A673 (cell line): ENCODE data around the gene PHF3. TPM values are rescaled to one million over a fixed set of nuclear protein-coding genes. Genes with fewer than 3 reads are reported as not detected.

Experiments used
- BruUV-seq: library from RNA; stranded (reverse); fragments of 400-500 nt; replicated peaks from 2 replicates; lab custom pipeline; 2021; lab: Mats Ljungman, UMichigan
- CTCF ChIA-PET: fragments of 300-600 bp; sonication (Branson Sonifier 250); formaldehyde crosslinking; loops from one replicate; lab custom pipeline; 2022; ENCODE audit warnings: antibody characterized with exemption; lab: Charles Lee
- POLR2A ChIA-PET: fragments of 300-600 bp; sonication (Branson Sonifier 250); formaldehyde crosslinking; loops from one replicate; lab custom pipeline; 2022; ENCODE audit warnings: antibody characterized with exemption; ENCODE audit not compliant: low non-redundant PET; lab: Charles Lee
- DNase-seq: peaks from one replicate; pipeline ENCODE4 v3.0.0-alpha.2; 2015; ENCODE audit warnings: low spot score
- H3K27ac ChIP-seq: fragments of 200-600 bp; sonication (generic); 2 replicates; pipeline ENCODE4 v1.5.1; 2016; ENCODE audit warnings: mixed run types, low read depth, mild to moderate bottlenecking, mixed read lengths, antibody characterized with exemption, low read length; ENCODE audit not compliant: poor library complexity, severe bottlenecking
- H3K27me3 ChIP-seq: fragments of 200-600 bp; sonication (generic); replicated peaks from 2 replicates; pipeline ENCODE4 v1.6.1; 2017; ENCODE audit warnings: mixed run types, low read depth, mild to moderate bottlenecking, mixed read lengths, antibody characterized with exemption, low read length; ENCODE audit not compliant: insufficient read depth, poor library complexity
- H3K36me3 ChIP-seq: fragments of 200-600 bp; sonication (generic); 2 replicates; pipeline ENCODE4 v1.6.1; 2016; ENCODE audit warnings: mixed run types, mild to moderate bottlenecking, mixed read lengths, antibody characterized with exemption, low read length; ENCODE audit not compliant: insufficient read depth, poor library complexity, severe bottlenecking
- H3K4me1 ChIP-seq: fragments of 200-600 bp; sonication (generic); 2 replicates; pipeline ENCODE4 v1.6.1; 2017; ENCODE audit warnings: mixed run types, mild to moderate bottlenecking, mixed read lengths, antibody characterized with exemption, low read length; ENCODE audit not compliant: insufficient read depth, poor library complexity, severe bottlenecking
- H3K4me3 ChIP-seq: fragments of 200-600 bp; sonication (generic); 2 replicates; pipeline ENCODE4 v1.5.1; 2016; ENCODE audit warnings: low read depth, mixed run types, mild to moderate bottlenecking, mixed read lengths, low read length; ENCODE audit not compliant: poor library complexity, severe bottlenecking
- H3K9me3 ChIP-seq: fragments of 200-600 bp; sonication (generic); 2 replicates; pipeline ENCODE4 v1.6.1; 2016; ENCODE audit warnings: mixed run types, low read depth, mild to moderate bottlenecking, mixed read lengths, antibody characterized with exemption, low read length; ENCODE audit not compliant: poor library complexity, severe bottlenecking
- CTCF ChIP-seq: fragments of 300-800, 200-600 bp; sonication (generic); conservative IDR thresholded peaks from 2 replicates; pipeline ENCODE4 v1.5.1; 2017; ENCODE audit warnings: low read depth, mild to moderate bottlenecking, antibody characterized with exemption, low read length, moderate library complexity, mixed read lengths
- EZH2 ChIP-seq: fragments of 200-600 bp; sonication (generic); IDR thresholded peaks from 2 replicates; pipeline ENCODE4 v1.6.1; 2017; ENCODE audit warnings: borderline replicate concordance, low read depth, mild to moderate bottlenecking, mixed read lengths, antibody characterized with exemption, low read length; ENCODE audit not compliant: poor library complexity, severe bottlenecking
- intact Hi-C: fragments of 100-400 bp; cut with micrococcal nuclease; formaldehyde crosslinking; loops from one replicate; pipeline ENCODE4 v1.10.0; 2022; ENCODE audit not compliant: unreplicated experiment
- total RNA-seq: library from RNA; stranded (reverse); gene quantifications from 2 replicates; pipeline ENCODE4 v1.2.3, GENCODE V29; 2021

PHF3 gene
- total RNA-seq, 1 experiment from 2014 or later: 52.0 TPM

DNA sequence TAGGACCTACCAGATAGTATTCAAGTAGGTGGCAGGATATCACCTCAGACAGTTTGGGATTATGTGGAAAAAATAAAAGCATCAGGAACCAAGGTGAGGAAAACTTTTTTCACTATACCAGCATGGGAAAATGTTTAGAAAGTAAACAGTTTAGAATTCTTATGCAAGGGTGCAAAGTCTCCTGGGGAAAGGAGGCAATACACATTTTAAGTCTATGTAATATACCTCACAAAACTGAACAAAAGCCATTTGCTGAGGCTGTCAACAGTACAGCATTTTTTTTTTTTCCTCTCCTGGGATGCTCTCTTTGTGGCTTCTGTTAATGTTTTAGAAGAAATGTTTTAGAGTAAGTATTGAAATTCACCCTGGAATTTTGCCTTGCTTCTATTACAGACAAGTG, 73.5 kb downstream of the PHF3 start:
- ChIA-PET CTCF (no interaction called here), POLR2A (no interaction called here)
- Histone ChIP-seq H3K27ac (no peak overlapping the region), H3K4me1 (no peaks in the 10 kb centered on the region), H3K27me3 (no peaks in the 10 kb centered on the region), H3K9me3 (no peaks in the 10 kb centered on the region), H3K36me3 (peaks cover 72% of the 10 kb centered on the region), H3K4me3 (no peak overlapping the region)
- intact Hi-C loops: no loop called here
- no TSS peak for BruUV-seq
- DNase-seq: no peak
- TF ChIP-seq CTCF: no peak
- no peak for TF ChIP-seq EZH2

GRCh38 chr6:63713332-63713731, 77.7 kb downstream of the PHF3 start:
- Histone ChIP-seq H3K4me1 (no peaks in the 10 kb centered on the region), H3K27ac (no peak overlapping the region), H3K9me3 (no peaks in the 10 kb centered on the region), H3K36me3 (peaks cover 49% of the 10 kb centered on the region), H3K27me3 (no peaks in the 10 kb centered on the region), H3K4me3 (no peak overlapping the region)
- intact Hi-C loops: no loop called here
- BruUV-seq: TSS peak; percentile 41
- CTCF ChIA-PET: no interaction called here
- POLR2A ChIA-PET: no interaction called here
- TF ChIP-seq CTCF (no peak), EZH2 (no peak)
- no peak for DNase-seq

DNA sequence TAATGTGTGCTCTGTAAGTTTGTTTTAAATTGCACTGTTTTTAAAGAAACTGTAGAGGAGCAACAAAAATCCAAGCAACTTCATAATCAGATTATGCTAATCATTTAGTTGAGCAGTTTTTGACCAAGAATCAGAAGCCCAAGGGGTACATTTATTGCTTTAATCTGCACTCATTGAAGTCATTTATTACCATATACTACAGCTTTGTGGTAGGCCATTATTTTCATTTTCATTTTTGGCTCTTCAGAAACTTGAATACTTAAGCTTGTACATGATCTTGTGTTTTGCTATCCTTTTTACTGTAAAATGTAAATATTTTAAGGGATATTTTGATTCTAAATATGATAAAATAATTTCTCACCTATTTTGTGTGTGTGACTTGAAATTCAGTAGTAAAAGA, 78.5 kb downstream of the PHF3 start:
- intact Hi-C loops: no loop called here
- Histone ChIP-seq H3K27ac (no peak overlapping the region), H3K9me3 (no peaks in the 10 kb centered on the region), H3K27me3 (no peaks in the 10 kb centered on the region), H3K36me3 (peaks cover 43% of the 10 kb centered on the region), H3K4me1 (no peaks in the 10 kb centered on the region), H3K4me3 (no peak overlapping the region)
- POLR2A ChIA-PET: no interaction called here
- CTCF ChIA-PET: no interaction called here
- no TSS peak for BruUV-seq
- no peak for DNase-seq
- TF ChIP-seq EZH2: no peak

GRCh38 chr6:63716169-63716568, 80.6 kb downstream of the PHF3 start:
- Histone ChIP-seq H3K27me3 (no peaks in the 10 kb centered on the region), H3K4me1 (no peaks in the 10 kb centered on the region), H3K9me3 (no peaks in the 10 kb centered on the region), H3K27ac (no peak overlapping the region), H3K36me3 (peaks cover 22% of the 10 kb centered on the region), H3K4me3 (no peak overlapping the region)
- no peak for DNase-seq
- POLR2A ChIA-PET: no interaction called here
- TF ChIP-seq CTCF (no peak), EZH2 (no peak)
- intact Hi-C loops: no loop called here
- BruUV-seq: no TSS peak
- CTCF ChIA-PET: no interaction called here
